IMR-90 (cell line): ENCODE results near the gene LYPD6B. TPM values are rescaled to one million over a fixed set of nuclear protein-coding genes. Genes with fewer than 3 reads are reported as not detected.

ENCODE experiments used
- ATAC-seq: fragments of 200-7000 bp; cut with Tn5 transposase; 2 replicates; pipeline ENCODE4 v1.9.1; 2020; ENCODE audit warnings: low read depth, mild to moderate bottlenecking, moderate library complexity
- BruUV-seq: library from RNA; stranded (reverse); fragments of 400-500 nt; replicated peaks from 2 replicates; lab custom pipeline; 2021; lab: Mats Ljungman, UMichigan
- CTCF ChIA-PET: fragments of 300-600 bp; formaldehyde crosslinking; extraction: SDS; loops from one replicate; lab custom pipeline; 2021; ENCODE audit warnings: antibody characterized with exemption; lab: Yijun Ruan, JAX
- POLR2A ChIA-PET: fragments of 300-600 bp; sonication (Branson Sonifier 250); formaldehyde crosslinking; loops from one replicate; lab custom pipeline; 2022; ENCODE audit warnings: antibody characterized with exemption; ENCODE audit not compliant: unreplicated experiment; lab: Charles Lee
- DNase-seq: peaks from one replicate; pipeline ENCODE4 v3.0.0; 2013
- H2AFZ ChIP-seq: replicated peaks from 2 replicates; pipeline ENCODE3; 2013; ENCODE audit warnings: low read length, mild to moderate bottlenecking; ENCODE audit not compliant: poor library complexity
- H2AK5ac ChIP-seq: 2 replicates; pipeline ENCODE4 v1.6.1; 2013; ENCODE audit warnings: low read depth, low read length, inconsistent platforms
- H2AK9ac ChIP-seq: replicated peaks from 2 replicates; pipeline ENCODE3; 2013; ENCODE audit warnings: mild to moderate bottlenecking, low read depth, low read length, moderate library complexity; ENCODE audit not compliant: poor library complexity
- H2BK120ac ChIP-seq: 2 replicates; pipeline ENCODE4 v1.6.1; 2013; ENCODE audit warnings: low read depth, low read length, inconsistent platforms
- H2BK15ac ChIP-seq: 3 replicates; pipeline ENCODE4 v1.6.1; 2013; ENCODE audit warnings: low read depth, low read length, inconsistent platforms
- H2BK20ac ChIP-seq: 2 replicates; pipeline ENCODE4 v1.6.1; 2013; ENCODE audit warnings: low read depth, mild to moderate bottlenecking, inconsistent platforms, low read length, moderate library complexity
- H2BK5ac ChIP-seq: 2 replicates; pipeline ENCODE4 v1.6.1; 2013; ENCODE audit warnings: mild to moderate bottlenecking, low read depth, low read length, inconsistent platforms; ENCODE audit not compliant: poor library complexity, severe bottlenecking
- H3K14ac ChIP-seq: replicated peaks from 2 replicates; pipeline ENCODE4 v1.6.1; 2013; ENCODE audit warnings: low read depth, low read length, inconsistent platforms
- H3K18ac ChIP-seq: 2 replicates; pipeline ENCODE4 v1.6.1; 2013; ENCODE audit warnings: low read depth, low read length, control low read depth
- H3K23ac ChIP-seq: 2 replicates; pipeline ENCODE4 v1.6.1; 2013; ENCODE audit warnings: low read depth, low read length, inconsistent platforms
- H3K27ac ChIP-seq: 2 replicates; pipeline ENCODE4 v1.5.1; 2013; ENCODE audit warnings: mild to moderate bottlenecking, control low read depth, low read length; ENCODE audit not compliant: insufficient read depth
- H3K27me3 ChIP-seq: 2 replicates; pipeline ENCODE4 v1.6.1; 2013; ENCODE audit warnings: low read length; ENCODE audit not compliant: control insufficient read depth, insufficient read depth
- H3K36me3 ChIP-seq: 2 replicates; pipeline ENCODE4 v1.6.1; 2013; ENCODE audit warnings: low read length, mixed read lengths; ENCODE audit not compliant: control insufficient read depth, insufficient read depth
- H3K4ac ChIP-seq: 2 replicates; pipeline ENCODE4 v1.6.1; 2013; ENCODE audit warnings: low read depth, low read length, inconsistent platforms
- H3K4me1 ChIP-seq: 2 replicates; pipeline ENCODE4 v1.6.1; 2013; ENCODE audit warnings: low read length, mixed read lengths; ENCODE audit not compliant: control insufficient read depth, insufficient read depth
- H3K4me2 ChIP-seq: 2 replicates; pipeline ENCODE4 v1.6.1; 2013; ENCODE audit warnings: low read depth, mild to moderate bottlenecking, control low read depth, low read length, moderate library complexity
- H3K4me3 ChIP-seq: 2 replicates; pipeline ENCODE4 v1.5.1; 2013; ENCODE audit warnings: low read depth, mild to moderate bottlenecking, control low read depth, low read length, moderate library complexity; ENCODE audit not compliant: insufficient read depth
- H3K56ac ChIP-seq: 2 replicates; pipeline ENCODE4 v1.6.1; 2013; ENCODE audit warnings: low read length, inconsistent platforms; ENCODE audit not compliant: insufficient read depth; ENCODE audit errors: extremely low read depth
- H3K79me1 ChIP-seq, 2 experiments: 2 replicates each; pipeline ENCODE4 v1.6.1; 2013; ENCODE audit warnings: low read length in 2 of 2, inconsistent platforms in 1 of 2, low read depth in 1 of 2
- H3K9ac ChIP-seq: 2 replicates; pipeline ENCODE4 v1.6.1; 2013; ENCODE audit warnings: low read depth, low read length, control low read depth
- H3K9me1 ChIP-seq: 2 replicates; pipeline ENCODE4 v1.6.1; 2013; ENCODE audit warnings: low read length, inconsistent platforms; ENCODE audit not compliant: insufficient read depth
- H3K9me3 ChIP-seq: 2 replicates; pipeline ENCODE4 v1.6.1; 2013; ENCODE audit warnings: low read length; ENCODE audit not compliant: control insufficient read depth, insufficient read depth
- H4K20me1 ChIP-seq: 2 replicates; pipeline ENCODE4 v1.6.1; 2013; ENCODE audit warnings: low read length, inconsistent platforms; ENCODE audit not compliant: insufficient read depth
- H4K5ac ChIP-seq: 2 replicates; pipeline ENCODE4 v1.6.1; 2013; ENCODE audit warnings: mild to moderate bottlenecking, low read depth, low read length, control low read depth
- H4K8ac ChIP-seq, 2 experiments: 2 replicates each; pipeline ENCODE4 v1.6.1; 2013; ENCODE audit warnings: low read depth in 2 of 2, low read length in 2 of 2, control low read depth in 1 of 2, inconsistent platforms in 1 of 2
- H4K91ac ChIP-seq: 2 replicates; pipeline ENCODE4 v1.6.1; 2013; ENCODE audit warnings: low read depth, low read length, inconsistent platforms; ENCODE audit not compliant: insufficient read depth
- BHLHE40 ChIP-seq: fragments of 150-350 bp; IDR thresholded peaks from 2 replicates; pipeline ENCODE4 v1.6.1; 2016; ENCODE audit warnings: mild to moderate bottlenecking, low read depth, low read length
- CHD1 ChIP-seq: IDR thresholded peaks from 2 replicates; pipeline ENCODE4 v1.6.1; 2012; ENCODE audit warnings: low read depth, low read length, improper control_type of control experiment
- MAZ ChIP-seq: IDR thresholded peaks from 2 replicates; pipeline ENCODE4 v1.6.1; 2012; ENCODE audit warnings: low read depth, mild to moderate bottlenecking, low read length, improper control_type of control experiment, moderate library complexity, borderline replicate concordance
- MXI1 ChIP-seq: IDR thresholded peaks from 2 replicates; pipeline ENCODE4 v1.6.1; 2012; ENCODE audit warnings: low read depth, mild to moderate bottlenecking, low read length, moderate library complexity, borderline replicate concordance
- NFE2L2 ChIP-seq: fragments of 150-350 bp; IDR thresholded peaks from 2 replicates; pipeline ENCODE4 v1.6.1; 2016; ENCODE audit warnings: low read depth, mild to moderate bottlenecking, low read length
- RAD21 ChIP-seq: IDR thresholded peaks from 2 replicates; pipeline ENCODE4 v1.6.1; 2012; ENCODE audit warnings: low read length, improper control_type of control experiment
- RCOR1 ChIP-seq: IDR thresholded peaks from 2 replicates; pipeline ENCODE4 v1.6.1; 2012; ENCODE audit warnings: mild to moderate bottlenecking, low read length, improper control_type of control experiment; ENCODE audit not compliant: insufficient replicate concordance
- WGBS, 2 experiments: methylation state at CpG; one replicate each; pipeline versions ENCODE4 v1.1.5 to v1.1.7; 2013; ENCODE audit warnings: missing lambda C conversion rate in 2 of 2; ENCODE audit not compliant: insufficient read length in 1 of 2; ENCODE audit errors: extremely low coverage in 2 of 2; 5-methylcytosine and 5-hydroxymethylcytosine counted together
- dilution Hi-C: fragments of 300-500 bp; cut with HindIII; formaldehyde crosslinking; loops from one replicate; pipeline ENCODE4 v1.14.3; 2018; ENCODE audit warnings: low sequenced_read_pairs; ENCODE audit not compliant: unreplicated experiment
- in situ Hi-C: fragments of 300-500 bp; cut with MboI; formaldehyde crosslinking; loops from 3 replicates; pipeline ENCODE4 v1.14.3; 2019; ENCODE audit warnings: low sequenced_read_pairs, inconsistent platforms, mixed read lengths
- intact Hi-C: fragments of 100-400 bp; cut with micrococcal nuclease; formaldehyde crosslinking; loops from 2 replicates; pipeline ENCODE4 v1.10.0; 2022
- polyA plus RNA-seq, 3 experiments: library from polyadenylated mRNA; depleted of rRNA; stranded (reverse); fragments of >200 nt; gene quantifications; 2 replicates each; pipeline ENCODE4 v1.2.3, GENCODE V29; 2012; ENCODE audit warnings: low replicate concordance in 1 of 3
- total RNA-seq: library from RNA; depleted of rRNA; stranded (reverse); fragments of >200 nt; gene quantifications from 2 replicates; pipeline ENCODE4 v1.2.3, GENCODE V29; 2012

Gene LYPD6B
- total and polyA plus RNA-seq, 2 of the 4 experiments (the other 2 are of a cell fraction): 0.05 TPM; not detected in 1

- WGBS, 2 experiments: 79% methylated on average over 3 of the region's 8 CpGs; no CpG with 5 or more reads in 1 of the 2 experiments
- Histone ChIP-seq H2BK20ac (no peak overlapping the region), H2AK5ac (no peak overlapping the region), H3K9me3 (no peaks in the 10 kb centered on the region), H2BK15ac (no peak overlapping the region), H3K79me1 (no peaks in the 10 kb centered on the region), H4K91ac (no peak overlapping the region), H3K4me2 (no peak overlapping the region), H3K4me1 (no peaks in the 10 kb centered on the region), H4K8ac (no peak overlapping the region), H2AFZ (no peak overlapping the region), H3K23ac (no peak overlapping the region), H3K4ac (no peak overlapping the region), H2BK120ac (no peak overlapping the region), H3K36me3 (no peaks in the 10 kb centered on the region), H3K9ac (no peak overlapping the region), H3K18ac (no peak overlapping the region), H4K20me1 (no peaks in the 10 kb centered on the region), H2BK5ac (no peak overlapping the region), H3K4me3 (no peak overlapping the region), H4K5ac (no peak overlapping the region), H3K9me1 (no peaks in the 10 kb centered on the region), H2AK9ac (no peak overlapping the region), H3K27ac (no peak overlapping the region), H3K56ac (no peak overlapping the region), H3K14ac (no peak overlapping the region), H3K27me3 (no peaks in the 10 kb centered on the region; the same call in 1 of the 2 replicates)
- ChIA-PET POLR2A (interaction anchor here (0.5 kb wide), 1 partner anchor 455 kb away, joined by 10 read pairs; no protein-coding TSS in a partner anchor), CTCF (no interaction called here)
- dilution Hi-C loops: no loop called here
- no TSS peak for BruUV-seq
- ATAC-seq (no peak), DNase-seq (no peak)
- intact Hi-C loops: loop anchor here (5.0 kb wide), 2 partner anchors 462 to 482 kb away; no protein-coding TSS in a partner anchor
- TF ChIP-seq RAD21 (no peak), BHLHE40 (no peak), MAZ (no peak), NFE2L2 (no peak), RCOR1 (no peak), CHD1 (no peak), MXI1 (no peak)
- in situ Hi-C loops: loop anchor here (25.0 kb wide), 1 partner anchor 1007 kb away; no protein-coding TSS in a partner anchor
Observed at GRCh38 chr2:148994341-148994740, 44.2 kb upstream of the LYPD6B start.
